Stimulated activated memory B cell treated with anti-CD40 and anti-IgM and Interleukin-4, amounts not matched to agents 10 μg/mL and 1 μg/mL and 100 μg/mL, for 72 hours (primary cell): ENCODE data around the gene BARHL2.

Source experiments
- ATAC-seq: fragments of 150-1000 bp; cut with Tn5 transposase; 2 replicates; pipeline ENCODE4 v1.10.0; 2021
- H3K27ac Mint-ChIP-seq: one replicate; pipeline ENCODE4 v1.8.0; 2022; ENCODE audit warnings: mild to moderate bottlenecking, mixed read lengths
- H3K27me3 Mint-ChIP-seq: one replicate; pipeline ENCODE4 v1.8.0; 2022; ENCODE audit warnings: mixed read lengths
- H3K36me3 Mint-ChIP-seq: one replicate; pipeline ENCODE4 v1.8.0; 2022; ENCODE audit warnings: mixed read lengths
- H3K4me1 Mint-ChIP-seq: one replicate; pipeline ENCODE4 v1.8.0; 2022; ENCODE audit warnings: mixed read lengths
- H3K4me3 Mint-ChIP-seq: one replicate; pipeline ENCODE4 v1.8.0; 2022; ENCODE audit warnings: mild to moderate bottlenecking, moderate library complexity, mixed read lengths
- H3K9me3 Mint-ChIP-seq: one replicate; pipeline ENCODE4 v1.8.0; 2022; ENCODE audit warnings: mixed read lengths

BARHL2 gene

GRCh38 chr1:90716552-90717355 is at the start of gene BARHL2:
TSS of gene BARHL2 (minus strand) at chr1:90717302. CDS start at chr1:90717195, 107 bp downstream.
- Mint-ChIP-seq H3K27ac (no peak within 1 kb of the TSS), H3K27me3 (peaks cover 99% of the 10 kb centered on the region), H3K9me3 (peaks cover 3% of the 10 kb centered on the region), H3K36me3 (no peaks in the 10 kb centered on the region), H3K4me1 (peaks cover 24% of the 10 kb centered on the region), H3K4me3 (peak within 1 kb of the TSS; percentile 26)
- ATAC-seq, result no peak

- Mint-ChIP-seq H3K4me3 (no peak overlapping the region), H3K9me3 (peaks cover 3% of the 10 kb centered on the region), H3K27me3 (peaks cover 18% of the 10 kb centered on the region), H3K4me1 (no peaks in the 10 kb centered on the region), H3K36me3 (no peaks in the 10 kb centered on the region), H3K27ac (no peak overlapping the region)
- no peak for ATAC-seq
These were observed 46.8 kb upstream of the BARHL2 start for GRCh38 chr1:90763930-90764329.

- peaks cover 3% of the 10 kb centered on the region for H3K9me3 Mint-ChIP-seq
- H3K4me1 Mint-ChIP-seq, result no peaks in the 10 kb centered on the region
- H3K27me3 Mint-ChIP-seq, result peaks cover 18% of the 10 kb centered on the region
- H3K36me3 Mint-ChIP-seq, result no peaks in the 10 kb centered on the region
- no peak overlapping the region for H3K4me3 Mint-ChIP-seq
- H3K27ac Mint-ChIP-seq, result no peak overlapping the region
- ATAC-seq, result no peak
These were observed 46.4 kb upstream of the BARHL2 start for GRCh38 chr1:90763506-90763905.

GRCh38 chr1:90761781-90762589 is 44.9 kb upstream of the BARHL2 start:
- no peak overlapping the region for H3K4me3 Mint-ChIP-seq
- H3K27ac Mint-ChIP-seq, result no peak overlapping the region
- no peaks in the 10 kb centered on the region for H3K36me3 Mint-ChIP-seq
- no peaks in the 10 kb centered on the region for H3K4me1 Mint-ChIP-seq
- no peak for ATAC-seq
- H3K27me3 Mint-ChIP-seq, result peaks cover 18% of the 10 kb centered on the region
- H3K9me3 Mint-ChIP-seq, result peaks cover 3% of the 10 kb centered on the region

- H3K27ac Mint-ChIP-seq, result no peak overlapping the region
- H3K27me3 Mint-ChIP-seq, result peaks cover 18% of the 10 kb centered on the region
These were observed 44.1 kb upstream of the BARHL2 start for GRCh38 chr1:90761156-90761555.

GRCh38 chr1:90753556-90753955 is 36.5 kb upstream of the BARHL2 start:
- H3K27me3 Mint-ChIP-seq, result no peaks in the 10 kb centered on the region
- no peaks in the 10 kb centered on the region for H3K36me3 Mint-ChIP-seq
- no peak overlapping the region for H3K27ac Mint-ChIP-seq
- no peak overlapping the region for H3K4me3 Mint-ChIP-seq
- H3K9me3 Mint-ChIP-seq, result no peaks in the 10 kb centered on the region
- no peaks in the 10 kb centered on the region for H3K4me1 Mint-ChIP-seq
- no peak for ATAC-seq

More at GRCh38 chr1:90761156-90761555, 44.1 kb upstream of the BARHL2 start:
- Mint-ChIP-seq H3K4me3 (no peak overlapping the region), H3K9me3 (peaks cover 3% of the 10 kb centered on the region), H3K36me3 (no peaks in the 10 kb centered on the region), H3K4me1 (no peaks in the 10 kb centered on the region)
- no peak for ATAC-seq

GRCh38 chr1:90748668-90749067 is 31.6 kb upstream of the BARHL2 start:
- Mint-ChIP-seq H3K9me3 (no peaks in the 10 kb centered on the region), H3K36me3 (no peaks in the 10 kb centered on the region), H3K4me3 (no peak overlapping the region), H3K4me1 (no peaks in the 10 kb centered on the region), H3K27ac (no peak overlapping the region), H3K27me3 (peaks cover 10% of the 10 kb centered on the region)
- ATAC-seq, result no peak

GRCh38 chr1:90746857-90747256 is 29.8 kb upstream of the BARHL2 start:
- Mint-ChIP-seq H3K4me1 (no peaks in the 10 kb centered on the region), H3K27me3 (peaks cover 18% of the 10 kb centered on the region), H3K9me3 (no peaks in the 10 kb centered on the region), H3K4me3 (no peak overlapping the region), H3K36me3 (no peaks in the 10 kb centered on the region), H3K27ac (no peak overlapping the region)
- no peak for ATAC-seq

GRCh38 chr1:90745972-90746371 is 28.9 kb upstream of the BARHL2 start:
- H3K27me3 Mint-ChIP-seq, result peaks cover 18% of the 10 kb centered on the region
- H3K4me1 Mint-ChIP-seq, result no peaks in the 10 kb centered on the region
- no peak for ATAC-seq
- H3K4me3 Mint-ChIP-seq, result no peak overlapping the region
- H3K9me3 Mint-ChIP-seq, result no peaks in the 10 kb centered on the region
- no peak overlapping the region for H3K27ac Mint-ChIP-seq
- H3K36me3 Mint-ChIP-seq, result no peaks in the 10 kb centered on the region

- ATAC-seq, result no peak
- H3K4me3 Mint-ChIP-seq, result no peak overlapping the region
- no peaks in the 10 kb centered on the region for H3K36me3 Mint-ChIP-seq
- peaks cover 27% of the 10 kb centered on the region for H3K4me1 Mint-ChIP-seq
- H3K9me3 Mint-ChIP-seq, result peaks cover 3% of the 10 kb centered on the region
- peaks cover 93% of the 10 kb centered on the region for H3K27me3 Mint-ChIP-seq
- no peak overlapping the region for H3K27ac Mint-ChIP-seq
These were observed 15.0 kb upstream of the BARHL2 start for GRCh38 chr1:90732136-90732535.

- no peaks in the 10 kb centered on the region for H3K36me3 Mint-ChIP-seq
- H3K4me3 Mint-ChIP-seq, result no peak overlapping the region
- H3K27me3 Mint-ChIP-seq, result peaks cover 93% of the 10 kb centered on the region
- peaks cover 27% of the 10 kb centered on the region for H3K4me1 Mint-ChIP-seq
- H3K9me3 Mint-ChIP-seq, result peaks cover 3% of the 10 kb centered on the region
- no peak for ATAC-seq
- no peak overlapping the region for H3K27ac Mint-ChIP-seq
These were observed 14.4 kb upstream of the BARHL2 start for GRCh38 chr1:90731382-90732050.

- no peak for ATAC-seq
- Mint-ChIP-seq H3K36me3 (no peaks in the 10 kb centered on the region), H3K27ac (no peak overlapping the region), H3K4me3 (peak overlapping the region; percentile 67), H3K4me1 (peaks cover 34% of the 10 kb centered on the region), H3K27me3 (peaks cover 93% of the 10 kb centered on the region), H3K9me3 (peaks cover 8% of the 10 kb centered on the region)
These were observed 13.3 kb upstream of the BARHL2 start for GRCh38 chr1:90730243-90731022.

- no peak overlapping the region for H3K27ac Mint-ChIP-seq
- H3K27me3 Mint-ChIP-seq, result peaks cover 93% of the 10 kb centered on the region
- H3K36me3 Mint-ChIP-seq, result no peaks in the 10 kb centered on the region
- no peak for ATAC-seq
- peaks cover 8% of the 10 kb centered on the region for H3K9me3 Mint-ChIP-seq
- H3K4me3 Mint-ChIP-seq, result peak overlapping the region; percentile 41
- peaks cover 37% of the 10 kb centered on the region for H3K4me1 Mint-ChIP-seq
These were observed 12.6 kb upstream of the BARHL2 start for GRCh38 chr1:90729504-90730242.
